GM12865 (cell line): Measurements from ENCODE around the gene SLAMF6.
A peak's percentile ranks its signal among the peaks of the same experiment; 100 is the strongest.

Source experiments
- DNase-seq: peaks from one replicate; pipeline ENCODE4 v3.0.0; 2010; ENCODE audit warnings: low read depth
- H3K4me3 ChIP-seq: 2 replicates; pipeline ENCODE4 v1.5.1; 2011; ENCODE audit warnings: mild to moderate bottlenecking, low read depth, low read length, control low read depth
- TF ChIP-seq, protein P1 (sequence below): IDR thresholded peaks from 2 replicates; pipeline ENCODE4 v1.5.1; 2011; ENCODE audit warnings: low read length, control low read depth, low read depth, inconsistent platforms; ENCODE audit not compliant: insufficient read depth; ENCODE audit errors: missing control alignments

The SLAMF6 gene

DNA sequence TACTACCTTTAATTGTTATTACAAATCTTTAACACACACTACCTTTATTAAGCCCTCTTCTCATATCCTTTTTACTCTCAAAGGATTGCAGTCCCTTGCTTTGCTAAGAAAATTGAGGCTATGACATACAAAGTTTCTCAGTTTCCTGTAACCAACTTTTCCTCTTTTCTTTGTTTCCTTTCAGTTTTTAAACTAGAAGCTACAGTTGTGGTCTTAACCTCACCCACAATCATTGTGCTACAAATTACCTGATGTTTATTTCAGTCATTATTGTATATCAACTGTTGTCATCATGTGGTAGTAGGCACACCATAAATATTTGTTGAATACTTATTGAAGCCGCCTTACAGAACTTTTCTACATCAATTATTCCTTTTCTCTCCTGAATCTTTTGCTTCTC lies 51.8 kb downstream of the SLAMF6 start:
- DNase-seq = peak; percentile 40
- H3K4me3 ChIP-seq = no peak overlapping the region
- TF ChIP-seq, protein P1, sequence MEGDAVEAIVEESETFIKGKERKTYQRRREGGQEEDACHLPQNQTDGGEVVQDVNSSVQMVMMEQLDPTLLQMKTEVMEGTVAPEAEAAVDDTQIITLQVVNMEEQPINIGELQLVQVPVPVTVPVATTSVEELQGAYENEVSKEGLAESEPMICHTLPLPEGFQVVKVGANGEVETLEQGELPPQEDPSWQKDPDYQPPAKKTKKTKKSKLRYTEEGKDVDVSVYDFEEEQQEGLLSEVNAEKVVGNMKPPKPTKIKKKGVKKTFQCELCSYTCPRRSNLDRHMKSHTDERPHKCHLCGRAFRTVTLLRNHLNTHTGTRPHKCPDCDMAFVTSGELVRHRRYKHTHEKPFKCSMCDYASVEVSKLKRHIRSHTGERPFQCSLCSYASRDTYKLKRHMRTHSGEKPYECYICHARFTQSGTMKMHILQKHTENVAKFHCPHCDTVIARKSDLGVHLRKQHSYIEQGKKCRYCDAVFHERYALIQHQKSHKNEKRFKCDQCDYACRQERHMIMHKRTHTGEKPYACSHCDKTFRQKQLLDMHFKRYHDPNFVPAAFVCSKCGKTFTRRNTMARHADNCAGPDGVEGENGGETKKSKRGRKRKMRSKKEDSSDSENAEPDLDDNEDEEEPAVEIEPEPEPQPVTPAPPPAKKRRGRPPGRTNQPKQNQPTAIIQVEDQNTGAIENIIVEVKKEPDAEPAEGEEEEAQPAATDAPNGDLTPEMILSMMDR = no peak

- no peak overlapping the region for H3K4me3 ChIP-seq
- TF ChIP-seq, protein P1 = no peak
- DNase-seq = no peak
These were observed 55.5 kb downstream of the SLAMF6 start for GRCh38 chr1:160467576-160467975.

DNA sequence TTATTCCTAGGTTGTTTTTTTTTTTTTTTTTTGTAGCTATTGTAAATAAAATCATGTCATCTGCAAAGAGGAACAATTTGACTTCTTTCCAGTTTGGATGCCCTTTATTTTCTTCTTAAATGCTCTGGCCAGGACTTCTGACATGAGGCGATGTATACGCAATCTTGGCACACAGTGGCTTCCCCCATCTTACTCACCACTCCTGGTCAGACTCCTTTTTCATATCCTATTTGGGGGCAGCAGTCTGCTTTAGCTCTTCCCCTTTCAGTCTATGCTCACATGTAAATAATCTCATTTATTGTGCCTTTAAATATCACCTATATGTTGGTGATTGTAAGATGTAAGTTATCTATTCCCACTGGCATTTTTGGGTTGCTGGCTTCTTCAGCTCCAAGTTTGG lies 56.1 kb downstream of the SLAMF6 start:
- no peak overlapping the region for H3K4me3 ChIP-seq
- TF ChIP-seq, protein P1 = no peak
- DNase-seq = peak; percentile 57

DNA sequence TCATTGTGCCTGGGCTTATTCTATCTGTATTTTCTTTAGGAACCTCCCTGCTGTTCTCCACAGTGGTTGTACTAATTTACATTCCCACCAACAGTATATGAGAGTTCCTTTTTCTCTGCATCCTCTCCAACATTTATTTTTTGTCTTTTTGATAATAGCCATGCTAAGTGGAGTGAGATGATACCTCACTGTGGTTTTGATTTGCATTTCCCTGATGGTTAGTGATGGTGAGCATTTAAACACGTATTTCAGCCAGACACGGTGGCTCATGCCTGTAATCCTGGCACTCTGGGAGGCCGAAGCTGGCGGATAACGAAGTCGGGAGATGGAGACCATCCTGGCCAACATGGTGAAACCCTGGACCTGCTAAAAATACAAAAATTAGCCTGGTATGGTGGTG lies 57.9 kb downstream of the SLAMF6 start:
- H3K4me3 ChIP-seq = no peak overlapping the region
- TF ChIP-seq, protein P1 = no peak
- DNase-seq = no peak

GRCh38 chr1:160460683-160461287 lies 62.3 kb downstream of the SLAMF6 start:
- peak overlapping the region; percentile 36 for H3K4me3 ChIP-seq
- peak; percentile 42 for DNase-seq
- TF ChIP-seq, protein P1 = no peak

DNA sequence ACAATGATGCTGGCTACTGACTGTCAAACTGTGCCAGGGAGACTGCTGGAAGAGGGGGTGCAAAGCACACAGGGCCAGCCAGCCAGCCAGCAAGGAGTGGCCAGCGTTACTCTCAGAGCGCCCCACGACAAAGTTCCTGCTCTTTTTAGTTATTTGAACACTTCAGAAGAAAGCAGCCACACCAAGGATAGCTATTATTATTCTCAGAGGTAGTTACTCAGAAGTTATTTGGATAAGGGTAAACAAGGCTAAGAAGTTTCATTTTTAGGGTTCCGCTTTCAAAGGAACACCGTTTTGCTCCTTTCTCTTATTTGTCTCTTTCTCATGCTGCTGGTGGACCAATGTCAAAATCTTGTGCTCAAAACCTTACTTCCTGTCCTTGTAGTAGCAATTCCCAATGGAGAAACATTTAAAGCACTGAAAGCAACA lies 62.8 kb downstream of the SLAMF6 start:
- TF ChIP-seq, protein P1 = no peak
- peak overlapping the region; percentile 36 for H3K4me3 ChIP-seq
- DNase-seq = peak; percentile 70

DNA sequence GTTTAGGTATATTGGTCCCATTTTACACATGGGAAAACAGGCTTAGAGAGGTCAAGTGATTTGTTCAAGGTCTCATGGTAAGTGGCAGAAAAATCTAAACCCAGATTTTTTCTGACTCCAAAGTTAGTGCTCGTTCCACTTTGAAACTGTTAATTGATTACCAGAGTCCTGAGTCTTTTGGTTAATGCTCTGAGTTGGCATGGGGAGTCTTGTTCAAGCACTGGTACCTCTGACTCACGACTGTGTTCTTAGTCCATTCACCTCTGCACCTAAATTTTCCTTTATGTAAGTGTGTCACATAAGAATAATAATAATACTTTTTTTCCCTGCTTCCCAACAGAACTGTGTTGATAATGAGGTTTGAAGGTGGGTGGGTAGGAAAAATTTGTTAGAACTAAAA lies 63.4 kb downstream of the SLAMF6 start:
- H3K4me3 ChIP-seq = peak overlapping the region; percentile 36
- TF ChIP-seq, protein P1 = no peak
- no peak for DNase-seq
